D721Med (cell line): Measurements from ENCODE around the gene NTSR2.
A peak's percentile ranks its signal among the peaks of the same experiment; 100 is the strongest.

Source experiments
- DNase-seq: peaks from one replicate; pipeline ENCODE4 v3.0.0; 2011; ENCODE audit warnings: low spot score; ENCODE audit not compliant: insufficient read length
- FAIRE-seq: peaks from 2 replicates; lab custom pipeline; 2011; peaks lifted over from hg19 to GRCh38; lab: Jason Lieb, UNC
- CTCF ChIP-seq: IDR thresholded peaks from 2 replicates; pipeline ENCODE4 v1.5.1; 2012; ENCODE audit warnings: mild to moderate bottlenecking, control low read depth; ENCODE audit not compliant: insufficient read depth; ENCODE audit errors: missing control alignments

NTSR2 gene

GRCh38 chr2:11699686-11700670 is 30.0 kb upstream of the NTSR2 start:
- DNase-seq (no peak), FAIRE-seq (no peak)
- TF ChIP-seq CTCF = no peak

GRCh38 chr2:11698009-11698922 is 28.3 kb upstream of the NTSR2 start:
- no peak for TF ChIP-seq CTCF
- FAIRE-seq (no peak), DNase-seq (no peak)

GRCh38 chr2:11697103-11697871 is 27.3 kb upstream of the NTSR2 start:
- DNase-seq (no peak), FAIRE-seq (no peak)
- no peak for TF ChIP-seq CTCF

- DNase-seq (no peak), FAIRE-seq (no peak)
- no peak for TF ChIP-seq CTCF
Observed at GRCh38 chr2:11696736-11697102, 26.7 kb upstream of the NTSR2 start.

- no peak for DNase-seq
- FAIRE-seq = no peak
- TF ChIP-seq CTCF = no peak
Observed at GRCh38 chr2:11695576-11695975, 25.6 kb upstream of the NTSR2 start.

- FAIRE-seq = no peak
- TF ChIP-seq CTCF = peak; percentile 83
- DNase-seq = no peak
Observed at GRCh38 chr2:11692966-11693521, 23.0 kb upstream of the NTSR2 start.
